ENCODE data around the gene TAS1R2.

GRCh38 chr1:18883636-18884418 lies 24.4 kb upstream of the TAS1R2 start:
- TF ChIP-seq, protein P1, sequence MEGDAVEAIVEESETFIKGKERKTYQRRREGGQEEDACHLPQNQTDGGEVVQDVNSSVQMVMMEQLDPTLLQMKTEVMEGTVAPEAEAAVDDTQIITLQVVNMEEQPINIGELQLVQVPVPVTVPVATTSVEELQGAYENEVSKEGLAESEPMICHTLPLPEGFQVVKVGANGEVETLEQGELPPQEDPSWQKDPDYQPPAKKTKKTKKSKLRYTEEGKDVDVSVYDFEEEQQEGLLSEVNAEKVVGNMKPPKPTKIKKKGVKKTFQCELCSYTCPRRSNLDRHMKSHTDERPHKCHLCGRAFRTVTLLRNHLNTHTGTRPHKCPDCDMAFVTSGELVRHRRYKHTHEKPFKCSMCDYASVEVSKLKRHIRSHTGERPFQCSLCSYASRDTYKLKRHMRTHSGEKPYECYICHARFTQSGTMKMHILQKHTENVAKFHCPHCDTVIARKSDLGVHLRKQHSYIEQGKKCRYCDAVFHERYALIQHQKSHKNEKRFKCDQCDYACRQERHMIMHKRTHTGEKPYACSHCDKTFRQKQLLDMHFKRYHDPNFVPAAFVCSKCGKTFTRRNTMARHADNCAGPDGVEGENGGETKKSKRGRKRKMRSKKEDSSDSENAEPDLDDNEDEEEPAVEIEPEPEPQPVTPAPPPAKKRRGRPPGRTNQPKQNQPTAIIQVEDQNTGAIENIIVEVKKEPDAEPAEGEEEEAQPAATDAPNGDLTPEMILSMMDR (conservative IDR thresholded peaks at IDR 0.05; ENCODE audit: low read depth in 2 of 2), result peak; percentile 78 to 89
- no peak for TF ChIP-seq EZH2 (IDR thresholded peaks at IDR 0.05; ENCODE audit: low read depth, unreplicated experiment)
- TF ChIP-seq EZH2phosphoT487 (IDR thresholded peaks at IDR 0.05; ENCODE audit: unreplicated experiment), result no peak
- TF ChIP-seq REST (IDR thresholded peaks at IDR 0.05; ENCODE audit: unreplicated experiment), result no peak
- no peak for TF ChIP-seq POLR2AphosphoS5 (IDR thresholded peaks at IDR 0.05; ENCODE audit: low read depth)

All from GM23338 (cell line).